WERI-Rb-1 (cell line): ENCODE measurements around the gene MPPED2.

Experiments
- DNase-seq: peaks from one replicate; pipeline ENCODE4 v3.0.0-alpha.2; 2020
- H3K27ac ChIP-seq: fragments of 250-450 bp; sonication (Bioruptor Pico); 2 replicates; pipeline ENCODE4 v1.5.1; 2020; ENCODE audit warnings: mild to moderate bottlenecking, moderate library complexity
- H3K27me3 ChIP-seq: fragments of 250-450 bp; sonication (Bioruptor Pico); 2 replicates; pipeline ENCODE4 v1.5.1; 2021; ENCODE audit warnings: mild to moderate bottlenecking, low read depth, moderate library complexity; ENCODE audit not compliant: insufficient read depth, severe bottlenecking
- H3K36me3 ChIP-seq: fragments of 250-450 bp; sonication (Bioruptor Pico); 2 replicates; pipeline ENCODE4 v1.5.1; 2020; ENCODE audit warnings: mild to moderate bottlenecking, moderate library complexity
- H3K4me3 ChIP-seq: 2 replicates; pipeline ENCODE4 v1.5.1; 2011; ENCODE audit warnings: low read depth, mild to moderate bottlenecking, control low read depth, low read length
- H3K9me3 ChIP-seq: fragments of 250-450 bp; sonication (Bioruptor Pico); 2 replicates; pipeline ENCODE4 v1.5.1; 2021; ENCODE audit warnings: mild to moderate bottlenecking, moderate library complexity; ENCODE audit not compliant: severe bottlenecking
- TF ChIP-seq, protein P1 (sequence below): IDR thresholded peaks from 2 replicates; pipeline ENCODE4 v1.5.1; 2011; ENCODE audit warnings: low read depth, mild to moderate bottlenecking, control low read depth, inconsistent platforms, low read length

Gene MPPED2

DNA sequence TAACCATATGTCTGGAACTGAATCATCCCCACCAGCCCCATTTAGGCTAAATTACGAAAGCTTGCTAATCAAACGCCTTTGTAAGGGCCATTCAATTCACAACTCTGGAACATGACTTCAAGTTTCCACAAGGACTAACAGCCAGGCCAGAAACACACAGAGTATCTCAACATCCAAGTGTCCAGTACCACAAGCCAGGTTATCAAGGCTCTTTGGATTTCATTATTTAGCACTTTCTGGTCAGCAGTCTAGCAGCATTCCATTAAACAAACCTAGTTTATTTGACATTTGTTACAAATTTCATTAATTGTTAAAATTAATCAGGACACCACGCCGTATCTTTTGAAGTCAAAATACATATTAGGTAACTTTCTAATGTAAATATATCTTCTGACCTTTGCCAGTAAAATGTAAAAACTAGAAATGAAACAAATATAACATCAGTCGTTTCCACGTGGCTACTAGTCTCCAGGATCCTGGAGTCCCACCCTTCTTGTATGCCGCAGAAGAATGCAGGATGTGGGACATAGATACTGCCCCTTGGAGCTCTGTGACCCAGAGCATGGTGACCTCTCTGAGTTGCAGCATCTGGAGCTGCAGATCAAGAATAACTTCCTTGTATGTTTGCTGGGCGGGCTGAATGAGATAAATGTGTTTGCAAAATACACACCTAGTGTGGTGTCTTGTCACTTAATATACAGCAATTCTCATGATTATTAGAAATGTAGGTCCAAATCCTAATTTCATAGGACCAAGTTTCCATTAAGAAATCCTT lies 64.7 kb downstream of the MPPED2 start:
- H3K36me3 ChIP-seq, result peaks cover 24% of the 10 kb centered on the region
- no peaks in the 10 kb centered on the region for H3K9me3 ChIP-seq
- no peak overlapping the region for H3K4me3 ChIP-seq
- TF ChIP-seq, protein P1, sequence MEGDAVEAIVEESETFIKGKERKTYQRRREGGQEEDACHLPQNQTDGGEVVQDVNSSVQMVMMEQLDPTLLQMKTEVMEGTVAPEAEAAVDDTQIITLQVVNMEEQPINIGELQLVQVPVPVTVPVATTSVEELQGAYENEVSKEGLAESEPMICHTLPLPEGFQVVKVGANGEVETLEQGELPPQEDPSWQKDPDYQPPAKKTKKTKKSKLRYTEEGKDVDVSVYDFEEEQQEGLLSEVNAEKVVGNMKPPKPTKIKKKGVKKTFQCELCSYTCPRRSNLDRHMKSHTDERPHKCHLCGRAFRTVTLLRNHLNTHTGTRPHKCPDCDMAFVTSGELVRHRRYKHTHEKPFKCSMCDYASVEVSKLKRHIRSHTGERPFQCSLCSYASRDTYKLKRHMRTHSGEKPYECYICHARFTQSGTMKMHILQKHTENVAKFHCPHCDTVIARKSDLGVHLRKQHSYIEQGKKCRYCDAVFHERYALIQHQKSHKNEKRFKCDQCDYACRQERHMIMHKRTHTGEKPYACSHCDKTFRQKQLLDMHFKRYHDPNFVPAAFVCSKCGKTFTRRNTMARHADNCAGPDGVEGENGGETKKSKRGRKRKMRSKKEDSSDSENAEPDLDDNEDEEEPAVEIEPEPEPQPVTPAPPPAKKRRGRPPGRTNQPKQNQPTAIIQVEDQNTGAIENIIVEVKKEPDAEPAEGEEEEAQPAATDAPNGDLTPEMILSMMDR, result no peak
- H3K27me3 ChIP-seq, result no peaks in the 10 kb centered on the region
- no peak overlapping the region for H3K27ac ChIP-seq
- no peak for DNase-seq

- H3K9me3 ChIP-seq, result no peaks in the 10 kb centered on the region
- H3K36me3 ChIP-seq, result peaks cover 21% of the 10 kb centered on the region
- H3K27me3 ChIP-seq, result no peaks in the 10 kb centered on the region
- TF ChIP-seq, protein P1, result no peak
- H3K27ac ChIP-seq, result no peak overlapping the region
- DNase-seq, result no peak
- H3K4me3 ChIP-seq, result no peak overlapping the region
These were observed 73.1 kb downstream of the MPPED2 start for GRCh38 chr11:30513087-30513486.

DNA sequence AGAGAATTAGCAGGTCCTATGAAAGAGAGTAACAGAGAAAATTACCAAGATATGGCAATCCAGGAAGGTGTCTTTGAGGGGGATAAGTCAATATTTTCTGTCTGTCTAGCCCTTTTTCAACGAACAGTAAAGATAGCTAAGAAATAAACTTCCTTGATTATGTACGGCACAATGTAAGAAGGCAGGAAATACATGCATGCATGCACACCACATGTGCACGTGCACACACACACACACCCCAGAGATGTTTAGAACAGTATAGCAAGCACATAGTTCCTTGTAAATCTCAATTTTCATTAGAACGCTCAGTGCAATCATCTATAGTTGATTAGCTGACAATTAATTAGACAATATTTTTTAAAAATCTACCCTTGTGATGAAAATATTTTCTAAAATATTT lies 74.7 kb downstream of the MPPED2 start:
- H3K9me3 ChIP-seq, result no peaks in the 10 kb centered on the region
- H3K27me3 ChIP-seq, result no peaks in the 10 kb centered on the region
- TF ChIP-seq, protein P1, result no peak
- H3K4me3 ChIP-seq, result no peak overlapping the region
- DNase-seq, result no peak
- H3K27ac ChIP-seq, result no peak overlapping the region; the same call in 1 of the 2 replicates
- peaks cover 21% of the 10 kb centered on the region for H3K36me3 ChIP-seq

DNA sequence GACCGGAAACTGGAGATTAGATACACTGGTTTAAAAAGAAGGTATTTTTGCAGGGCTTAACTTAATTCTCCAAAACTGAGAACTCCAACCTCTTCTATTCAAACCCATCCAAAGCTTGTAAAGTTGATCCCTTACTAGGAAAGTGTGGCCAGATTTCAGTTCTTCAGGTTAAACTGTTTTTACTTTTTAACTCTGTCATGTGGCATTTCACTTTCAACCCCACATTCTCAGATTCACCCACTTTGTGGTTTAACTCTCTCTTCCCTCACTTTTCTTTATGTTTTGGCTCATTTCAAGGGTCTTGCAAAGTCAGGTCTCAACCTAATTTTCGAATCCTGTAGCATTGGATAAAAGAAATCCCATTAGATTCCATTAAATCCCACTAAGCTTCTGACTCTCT lies 75.4 kb downstream of the MPPED2 start:
- Histone ChIP-seq H3K4me3 (no peak overlapping the region), H3K9me3 (no peaks in the 10 kb centered on the region), H3K27me3 (no peaks in the 10 kb centered on the region), H3K36me3 (peaks cover 19% of the 10 kb centered on the region), H3K27ac (peak overlapping the region; percentile 12; the same call in 1 of the 2 replicates)
- no peak for DNase-seq
- TF ChIP-seq, protein P1, result no peak

DNA sequence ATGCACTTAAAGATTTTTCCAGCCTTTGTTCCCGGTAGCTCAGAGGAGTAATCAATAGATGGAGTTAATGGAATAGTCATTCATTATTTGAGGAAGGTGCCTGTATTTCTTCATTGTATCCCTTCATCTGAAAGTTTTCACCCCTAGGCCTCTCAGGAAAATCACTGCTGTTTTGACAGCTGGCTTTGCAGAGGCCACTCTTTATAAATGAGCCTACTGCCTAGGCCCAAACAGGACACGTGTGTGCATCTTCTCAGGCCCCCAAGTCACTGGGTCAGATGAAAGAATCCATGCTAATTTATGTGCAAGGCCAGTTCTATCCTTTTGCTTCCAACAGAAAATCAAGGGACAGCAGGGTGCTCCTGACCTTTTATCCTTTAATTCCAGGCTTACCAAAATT lies 76.8 kb downstream of the MPPED2 start:
- no peak overlapping the region for H3K4me3 ChIP-seq
- H3K27me3 ChIP-seq, result no peaks in the 10 kb centered on the region
- H3K9me3 ChIP-seq, result no peaks in the 10 kb centered on the region
- TF ChIP-seq, protein P1, result no peak
- DNase-seq, result peak; percentile 19
- H3K36me3 ChIP-seq, result peaks cover 10% of the 10 kb centered on the region
- H3K27ac ChIP-seq, result peak overlapping the region; percentile 1; the same call in 1 of the 2 replicates
